Lung (tissue), 12 donors: Measurements from ENCODE around the gene KRAS. TPM values are rescaled to one million over a fixed set of nuclear protein-coding genes. Genes with fewer than 3 reads are reported as not detected.

Source experiments
- ATAC-seq: fragments of 200-7000 bp; cut with Tn5 transposase; one replicate; pipeline ENCODE4 v1.9.1; 2020; ENCODE audit warnings: moderate number of reproducible peaks; ENCODE audit not compliant: insufficient read depth, low FRiP score
- DNase-seq, 3 donors: peaks; one replicate each; pipeline ENCODE4 v3.0.0-alpha.2; 2013 to 2017
- H3K27ac ChIP-seq, 2 donors: one replicate each; pipeline ENCODE4 v1.5.1; 2013; ENCODE audit warnings: mild to moderate bottlenecking in 2 of 2, moderate library complexity in 2 of 2, control low read depth in 1 of 2, inconsistent platforms in 1 of 2, low read depth in 1 of 2, low read length in 1 of 2
- H3K27me3 ChIP-seq, 3 donors: one replicate each; pipeline ENCODE4 v1.5.1; 2013; ENCODE audit warnings: low read length in 2 of 3; ENCODE audit not compliant: control insufficient read depth in 3 of 3, insufficient read depth in 3 of 3
- H3K36me3 ChIP-seq, 4 donors: one replicate each; pipeline ENCODE4 v1.5.1; 2013; ENCODE audit warnings: low read length in 4 of 4, mild to moderate bottlenecking in 1 of 4, moderate library complexity in 1 of 4; ENCODE audit not compliant: control insufficient read depth in 4 of 4, insufficient read depth in 4 of 4
- H3K4me1 ChIP-seq, 5 donors: one replicate each; pipeline ENCODE4 v1.5.1; 2013; ENCODE audit warnings: low read length in 5 of 5, mild to moderate bottlenecking in 2 of 5, moderate library complexity in 1 of 5; ENCODE audit not compliant: control insufficient read depth in 5 of 5, insufficient read depth in 5 of 5
- H3K4me3 ChIP-seq: one replicate; pipeline ENCODE4 v1.5.1; 2013; ENCODE audit warnings: mild to moderate bottlenecking, control low read depth, moderate library complexity
- H3K9ac ChIP-seq, 2 donors: one replicate each; pipeline ENCODE4 v1.5.1; 2013; ENCODE audit warnings: low read length in 2 of 2, control low read depth in 1 of 2; ENCODE audit not compliant: insufficient read depth in 1 of 2
- H3K9me3 ChIP-seq, 4 donors: one replicate each; pipeline ENCODE4 v1.5.1; 2013; ENCODE audit warnings: low read length in 3 of 4, mild to moderate bottlenecking in 1 of 4, moderate library complexity in 1 of 4; ENCODE audit not compliant: control insufficient read depth in 4 of 4, insufficient read depth in 3 of 4
- CTCF ChIP-seq: IDR thresholded peaks from 2 replicates; pipeline ENCODE4 v1.5.1; 2012; ENCODE audit warnings: mild to moderate bottlenecking; ENCODE audit errors: control extremely low read depth, extremely low read depth
- WGBS, 2 donors: extraction: QIAGEN DNeasy Blood & Tissue Kit; methylation state at CpG; one replicate each; pipeline ENCODE4 v1.1.7; 2013; 5-methylcytosine and 5-hydroxymethylcytosine counted together
- polyA plus RNA-seq, 2 donors: library from polyadenylated mRNA; stranded (reverse); fragments of 200-250 nt; gene quantifications; one replicate each; pipeline ENCODE4 v1.2.1, GENCODE V29; 2013
- total RNA-seq, 2 donors: library from RNA; depleted of rRNA in 1 of 2; stranded (reverse); fragments of >200 nt in 1 of 2; gene quantifications; one replicate each; pipeline ENCODE4 v1.2.1, GENCODE V29; 2014 to 2021
- donor health status: control.
- donor health status: control.
- donor health status: Bipolar disorder and iron deficiency.
- donor health status: healthy.
- donor health status: DM: yes; HTN: yes; CAD: no.

KRAS gene
- total and polyA plus RNA-seq, 4 donors = 9.8 to 30.4 (median 18.2) TPM

DNA sequence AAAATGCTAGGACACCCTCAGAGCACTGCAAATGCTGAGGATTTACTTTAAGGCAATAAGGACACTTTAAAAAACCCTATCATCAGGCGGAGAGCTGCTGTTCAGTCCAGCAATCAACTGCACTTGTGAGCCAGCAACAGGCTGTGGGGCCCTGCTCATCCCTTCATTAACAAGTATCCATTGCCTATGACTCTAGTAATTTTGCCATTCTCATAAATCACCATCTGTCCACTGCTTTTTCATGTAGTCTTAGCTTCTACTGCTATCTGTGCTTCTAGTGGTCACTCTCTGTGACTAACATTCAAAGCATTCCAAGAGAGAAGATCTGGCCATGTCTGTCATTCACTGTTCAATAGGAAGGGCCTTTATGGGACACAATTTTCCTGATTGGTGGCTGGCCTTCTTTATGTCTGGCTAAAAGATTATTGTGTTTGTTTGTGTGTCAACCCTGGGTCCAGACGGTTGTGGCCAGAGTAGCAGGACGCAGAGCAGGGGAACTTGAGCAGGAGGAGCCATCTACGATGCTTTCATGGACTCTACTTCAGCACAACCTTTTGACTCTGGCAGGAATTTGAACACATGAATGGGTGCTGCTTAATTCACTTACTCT is 3.6 kb upstream of the KRAS start:
- 83 to 90% methylated on average over 4 of the region's 4 CpGs for WGBS, 2 donors

DNA sequence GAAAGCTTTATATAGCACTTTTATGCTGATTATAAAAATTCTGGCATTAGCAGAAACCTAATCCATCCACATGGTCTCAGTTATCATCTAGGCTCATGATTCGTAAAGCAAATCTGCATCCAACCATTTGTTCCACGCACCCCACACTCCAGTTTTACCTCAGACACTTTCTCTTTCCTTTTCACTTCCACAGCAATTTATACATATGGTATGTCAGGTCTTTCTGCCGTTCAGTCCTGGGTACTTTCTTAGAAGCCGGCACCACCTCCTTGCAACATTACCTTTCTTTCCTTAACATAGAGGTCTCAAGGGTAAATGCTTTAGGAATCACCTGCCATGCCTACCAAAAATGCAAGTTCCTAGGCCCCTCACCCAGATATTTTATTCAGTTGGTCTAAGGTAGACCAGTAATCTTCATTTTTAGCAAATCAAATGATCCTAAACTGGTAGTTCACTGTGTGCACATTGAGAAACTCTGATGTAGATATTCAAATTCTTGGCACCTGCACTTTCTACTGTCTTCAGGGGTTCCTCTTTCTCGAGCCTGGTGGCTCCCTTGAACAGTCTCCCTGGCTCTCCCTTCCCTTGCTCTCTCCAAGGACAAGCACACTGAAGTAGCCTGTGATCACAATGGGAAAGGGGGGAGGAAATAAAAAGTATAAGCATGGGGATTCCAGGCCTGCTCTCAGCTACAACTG is 2.8 kb upstream of the KRAS start:
- Histone ChIP-seq H3K27me3 (no peaks in the 10 kb centered on the region), H3K4me3 (no peak overlapping the region), H3K9me3 (no peaks in the 10 kb centered on the region), H3K27ac (no peak overlapping the region), H3K9ac (no peak overlapping the region), H3K4me1 (peaks cover 0 to 22% (median 7%) of the 10 kb centered on the region in 5 donors), H3K36me3 (no peaks in the 10 kb centered on the region)
- DNase-seq (no peak), ATAC-seq (no peak)
- WGBS, 2 donors = 70 to 78% methylated on average over 5 of the region's 5 CpGs
- TF ChIP-seq CTCF = no peak

More for the DNA sequence above, 3.6 kb upstream of the KRAS start:
- no peak for TF ChIP-seq CTCF
- H3K9me3 ChIP-seq = no peaks in the 10 kb centered on the region
- H3K27me3 ChIP-seq = no peaks in the 10 kb centered on the region
- DNase-seq (no peak), ATAC-seq (no peak)
- no peaks in the 10 kb centered on the region for H3K36me3 ChIP-seq
- no peak overlapping the region for H3K4me3 ChIP-seq
- no peak overlapping the region for H3K9ac ChIP-seq
- no peak overlapping the region for H3K27ac ChIP-seq
- H3K4me1 ChIP-seq = peaks cover 0 to 18% (median 5%) of the 10 kb centered on the region in 5 donors

- Histone ChIP-seq H3K4me3 (no peak overlapping the region), H3K9ac (no peak overlapping the region), H3K27ac (no peak overlapping the region), H3K36me3 (no peaks in the 10 kb centered on the region), H3K4me1 (peaks cover 0 to 22% (median 7%) of the 10 kb centered on the region in 5 donors), H3K9me3 (no peaks in the 10 kb centered on the region), H3K27me3 (no peaks in the 10 kb centered on the region)
- ATAC-seq = no peak
- DNase-seq = no peak
- 86 to 87% methylated on average over 3 of the region's 3 CpGs for WGBS, 2 donors
- TF ChIP-seq CTCF = no peak
Measured at GRCh38 chr12:25252946-25253345, 2.2 kb upstream of the KRAS start.
